H7 (cell line): ENCODE results near the gene CTSG. TPM values are rescaled to one million over a fixed set of nuclear protein-coding genes. Genes with fewer than 3 reads are reported as not detected.
"Not testable (repeated sequence)": the region's sequence is repeated elsewhere in the genome, so short reads cannot be mapped to it uniquely, and the experiment has no call there.

Experiments used
- DNase-seq: peaks from one replicate; pipeline ENCODE4 v3.0.0; 2012
- H3K27me3 ChIP-seq: 2 replicates; pipeline ENCODE4 v1.6.0; 2011; ENCODE audit warnings: mild to moderate bottlenecking, low read length; ENCODE audit not compliant: control insufficient read depth, insufficient read depth
- H3K36me3 ChIP-seq: replicated peaks from 2 replicates; pipeline ENCODE4 v1.5.1; 2011; ENCODE audit warnings: low read length; ENCODE audit not compliant: control insufficient read depth, insufficient read depth
- H3K4me3 ChIP-seq: 2 replicates; pipeline ENCODE4 v1.5.1; 2011; ENCODE audit warnings: low read depth, mild to moderate bottlenecking, control low read depth, low read length, moderate library complexity; ENCODE audit not compliant: insufficient read depth
- total RNA-seq: library from RNA; depleted of rRNA; stranded (reverse); fragments of >200 nt; shearing (Covaris generic); gene quantifications from 2 replicates; pipeline ENCODE4 v1.2.3, GENCODE V29; 2014

Gene CTSG
- total RNA-seq, 1 experiment from 2014 or later, result 0.10 TPM

- DNase-seq, result no peak
- no peaks in the 10 kb centered on the region for H3K27me3 ChIP-seq
Observed at GRCh38 chr14:24578558-24578957, 2.5 kb upstream of the CTSG start.

GRCh38 chr14:24576771-24577170 lies 721 bp upstream of the CTSG start:
- no peak overlapping the region for H3K4me3 ChIP-seq
- DNase-seq, result no peak
- H3K36me3 ChIP-seq, result no peaks in the 10 kb centered on the region
- H3K27me3 ChIP-seq, result no peaks in the 10 kb centered on the region

More at GRCh38 chr14:24578558-24578957, 2.5 kb upstream of the CTSG start:
- Histone ChIP-seq H3K36me3 (no peaks in the 10 kb centered on the region), H3K4me3 (no peak overlapping the region)

- DNase-seq, result no peak
- no peaks in the 10 kb centered on the region for H3K27me3 ChIP-seq
- no peak overlapping the region for H3K4me3 ChIP-seq
- H3K36me3 ChIP-seq, result no peaks in the 10 kb centered on the region
Observed at GRCh38 chr14:24574206-24574774, 1.8 kb downstream of the CTSG start.

- no peaks in the 10 kb centered on the region for H3K36me3 ChIP-seq
- H3K27me3 ChIP-seq, result no peaks in the 10 kb centered on the region
- no peak overlapping the region for H3K4me3 ChIP-seq
- DNase-seq, result no peak
Observed at GRCh38 chr14:24566318-24566717, 9.7 kb downstream of the CTSG start.

GRCh38 chr14:24565766-24566165 lies 10.3 kb downstream of the CTSG start:
- Histone ChIP-seq H3K27me3 (no peaks in the 10 kb centered on the region), H3K4me3 (no peak overlapping the region)
- DNase-seq, result no peak

GRCh38 chr14:24563505-24563904 lies 12.5 kb downstream of the CTSG start:
- no peaks in the 10 kb centered on the region for H3K36me3 ChIP-seq
- no peak overlapping the region for H3K4me3 ChIP-seq
- no peak for DNase-seq

More at GRCh38 chr14:24565766-24566165, 10.3 kb downstream of the CTSG start:
- H3K36me3 ChIP-seq, result no peaks in the 10 kb centered on the region

GRCh38 chr14:24556756-24557155 lies 19.3 kb downstream of the CTSG start:
- DNase-seq, result no peak
- Histone ChIP-seq H3K36me3 (no peaks in the 10 kb centered on the region), H3K27me3 (no peaks in the 10 kb centered on the region), H3K4me3 (no peak overlapping the region)

More at GRCh38 chr14:24563505-24563904, 12.5 kb downstream of the CTSG start:
- H3K27me3 ChIP-seq, result no peaks in the 10 kb centered on the region

- H3K27me3 ChIP-seq, H3K4me3 ChIP-seq, H3K36me3 ChIP-seq, DNase-seq: not testable (repeated sequence)
Observed at GRCh38 chr14:24549064-24549463, 27.0 kb downstream of the CTSG start.

GRCh38 chr14:24542346-24542936 lies 33.6 kb downstream of the CTSG start:
- Histone ChIP-seq H3K4me3 (no peak overlapping the region), H3K36me3 (no peaks in the 10 kb centered on the region), H3K27me3 (no peaks in the 10 kb centered on the region)
- DNase-seq, result no peak

- DNase-seq, result no peak
- Histone ChIP-seq H3K27me3 (no peaks in the 10 kb centered on the region), H3K4me3 (no peak overlapping the region), H3K36me3 (no peaks in the 10 kb centered on the region)
Observed at GRCh38 chr14:24535737-24536136, 40.3 kb downstream of the CTSG start.

GRCh38 chr14:24534286-24534685 lies 41.8 kb downstream of the CTSG start:
- DNase-seq, result no peak
- H3K27me3 ChIP-seq, result no peaks in the 10 kb centered on the region
- no peaks in the 10 kb centered on the region for H3K36me3 ChIP-seq
- no peak overlapping the region for H3K4me3 ChIP-seq

GRCh38 chr14:24525877-24526620 lies 50.0 kb downstream of the CTSG start:
- H3K27me3 ChIP-seq, result not testable (repeated sequence)

More at GRCh38 chr14:24525877-24526620, 50.0 kb downstream of the CTSG start:
- DNase-seq, H3K36me3 ChIP-seq, H3K4me3 ChIP-seq: not testable (repeated sequence)
